Measurements from ENCODE around the gene PRKCA. TPM values are rescaled to one million over a fixed set of nuclear protein-coding genes. Genes with fewer than 3 reads are reported as not detected.

PRKCA gene
- total RNA-seq, 4 donors from 2014 or later = 55.8 to 90.7 (median 66.7) TPM

DNA sequence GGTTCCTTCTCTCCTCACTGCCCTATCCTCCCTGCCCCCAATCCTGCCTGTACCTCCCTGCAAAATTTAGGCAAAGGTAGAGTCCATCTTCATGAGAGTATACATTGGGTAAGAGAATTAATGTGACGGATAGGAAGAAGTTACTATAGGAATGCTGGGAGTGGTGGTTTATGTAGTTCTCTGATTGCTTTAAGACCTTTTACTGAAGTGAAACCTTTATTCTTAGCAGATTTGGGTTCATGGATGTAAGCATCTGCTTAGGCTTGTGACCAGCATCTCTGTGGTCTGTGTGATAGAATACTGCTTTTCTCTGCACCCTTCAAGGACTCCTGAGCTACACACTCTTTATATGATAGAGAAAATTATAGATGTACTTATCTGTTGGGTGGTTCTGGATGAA lies 127.3 kb downstream of the PRKCA start:
- Histone ChIP-seq H3K27me3 (no peaks in the 10 kb centered on the region), H3K4me3 (no peak overlapping the region), H3K36me3 (no peaks in the 10 kb centered on the region), H3K9me3 (no peaks in the 10 kb centered on the region), H3K4me1 (peaks cover 0 to 51% (median 26%) of the 10 kb centered on the region in 4 donors), H3K27ac (no peak overlapping the region)
- 85 to 93% methylated on average over 1 of the region's 1 CpG for WGBS, 2 donors
- TF ChIP-seq POLR2A (IDR thresholded peaks at IDR 0.05) = no peak
- TF ChIP-seq EP300 (IDR thresholded peaks at IDR 0.05) = no peak
- TF ChIP-seq, protein P1, sequence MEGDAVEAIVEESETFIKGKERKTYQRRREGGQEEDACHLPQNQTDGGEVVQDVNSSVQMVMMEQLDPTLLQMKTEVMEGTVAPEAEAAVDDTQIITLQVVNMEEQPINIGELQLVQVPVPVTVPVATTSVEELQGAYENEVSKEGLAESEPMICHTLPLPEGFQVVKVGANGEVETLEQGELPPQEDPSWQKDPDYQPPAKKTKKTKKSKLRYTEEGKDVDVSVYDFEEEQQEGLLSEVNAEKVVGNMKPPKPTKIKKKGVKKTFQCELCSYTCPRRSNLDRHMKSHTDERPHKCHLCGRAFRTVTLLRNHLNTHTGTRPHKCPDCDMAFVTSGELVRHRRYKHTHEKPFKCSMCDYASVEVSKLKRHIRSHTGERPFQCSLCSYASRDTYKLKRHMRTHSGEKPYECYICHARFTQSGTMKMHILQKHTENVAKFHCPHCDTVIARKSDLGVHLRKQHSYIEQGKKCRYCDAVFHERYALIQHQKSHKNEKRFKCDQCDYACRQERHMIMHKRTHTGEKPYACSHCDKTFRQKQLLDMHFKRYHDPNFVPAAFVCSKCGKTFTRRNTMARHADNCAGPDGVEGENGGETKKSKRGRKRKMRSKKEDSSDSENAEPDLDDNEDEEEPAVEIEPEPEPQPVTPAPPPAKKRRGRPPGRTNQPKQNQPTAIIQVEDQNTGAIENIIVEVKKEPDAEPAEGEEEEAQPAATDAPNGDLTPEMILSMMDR (IDR thresholded peaks at IDR 0.05) = no peak
- no peak for DNase-seq (ENCODE audit: low spot score in 2 of 2)

DNA sequence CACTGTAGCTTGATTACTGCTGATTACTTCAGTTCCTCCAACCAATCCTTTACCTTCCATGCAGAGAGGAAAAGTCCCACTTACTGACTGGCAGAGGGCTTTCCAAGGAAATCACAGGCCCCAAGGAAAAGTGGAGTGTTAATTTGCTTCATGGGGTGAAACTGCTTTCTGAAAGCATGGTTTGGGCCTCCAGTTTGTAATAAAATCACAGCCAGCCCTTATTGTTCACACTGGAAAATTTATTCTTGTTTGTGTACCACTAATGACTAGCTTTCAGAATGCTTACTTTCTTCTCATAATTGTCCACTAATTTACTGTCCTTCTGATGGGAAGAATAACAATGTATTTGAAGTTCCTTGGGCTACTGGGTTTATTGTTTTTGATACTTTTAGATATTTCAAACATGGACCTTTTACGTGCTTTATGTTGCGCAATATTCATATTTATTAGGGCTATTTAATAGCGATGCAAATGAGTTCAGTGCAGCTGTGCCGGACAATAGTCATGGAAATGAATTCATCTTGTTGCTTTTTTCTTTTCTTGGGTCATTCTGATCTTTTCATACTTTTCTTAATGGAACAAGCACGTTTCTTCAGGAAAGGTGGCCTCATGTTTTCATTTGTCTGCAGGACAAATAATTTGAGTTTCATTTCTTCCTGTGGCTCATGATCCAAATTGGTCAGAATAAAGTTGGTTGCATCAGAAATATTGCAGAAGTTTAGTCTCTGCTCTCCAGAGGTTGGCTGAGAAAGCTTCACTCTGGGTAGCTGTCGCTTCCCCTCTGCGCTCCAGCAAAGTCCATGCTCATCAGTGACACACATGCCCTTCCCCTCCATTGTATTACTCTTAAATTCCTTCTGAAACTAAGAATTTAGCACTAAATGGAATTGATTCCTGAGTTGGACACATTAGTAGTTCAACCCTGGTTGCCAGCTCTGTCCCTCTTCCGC lies 128.7 kb downstream of the PRKCA start:
- no peak for DNase-seq (ENCODE audit: low spot score in 2 of 2)
- no peaks in the 10 kb centered on the region for H3K27me3 ChIP-seq
- H3K27ac ChIP-seq = peak overlapping the region in 1 of 4 donors; percentile 46
- no peak for TF ChIP-seq POLR2A (IDR thresholded peaks at IDR 0.05)
- TF ChIP-seq, protein P1 (IDR thresholded peaks at IDR 0.05) = no peak
- TF ChIP-seq EP300 (IDR thresholded peaks at IDR 0.05) = no peak
- WGBS, 2 donors = 70 to 76% methylated on average over 8 of the region's 8 CpGs
- H3K4me3 ChIP-seq = no peak overlapping the region
- no peaks in the 10 kb centered on the region for H3K9me3 ChIP-seq
- H3K4me1 ChIP-seq = peaks cover 0 to 50% (median 26%) of the 10 kb centered on the region in 4 donors
- H3K36me3 ChIP-seq = no peaks in the 10 kb centered on the region

DNA sequence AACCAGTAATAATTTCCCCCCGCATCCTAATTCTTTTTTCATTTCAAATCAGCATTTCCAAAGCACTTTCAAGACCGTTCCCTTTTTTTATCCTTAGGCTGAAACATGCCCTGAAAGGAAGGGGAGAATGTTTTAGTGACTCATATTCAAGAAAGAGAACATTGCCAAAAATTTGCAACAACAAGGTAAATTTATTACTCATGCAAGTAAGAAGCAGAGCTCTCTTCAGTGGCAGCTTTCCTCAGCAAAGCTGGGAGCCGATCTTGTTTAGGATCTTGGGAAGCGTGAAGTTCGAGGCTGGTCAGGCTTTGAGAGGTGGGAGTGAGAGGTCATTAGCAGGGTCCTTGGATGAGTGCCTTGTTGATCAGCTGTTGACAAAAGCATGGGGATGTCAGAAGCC lies 129.5 kb downstream of the PRKCA start:
- DNase-seq (ENCODE audit: low spot score in 2 of 2) = no peak
- peak overlapping the region in 1 of 4 donors; percentile 22 for H3K27ac ChIP-seq
- TF ChIP-seq POLR2A (IDR thresholded peaks at IDR 0.05) (no peak), EP300 (IDR thresholded peaks at IDR 0.05) (no peak)
- TF ChIP-seq, protein P1 (IDR thresholded peaks at IDR 0.05) = no peak
- no peak overlapping the region for H3K4me3 ChIP-seq
- H3K9me3 ChIP-seq = no peaks in the 10 kb centered on the region
- peaks cover 0 to 51% (median 27%) of the 10 kb centered on the region in 4 donors for H3K4me1 ChIP-seq
- H3K27me3 ChIP-seq = no peaks in the 10 kb centered on the region
- H3K36me3 ChIP-seq = no peaks in the 10 kb centered on the region
- 59 to 68% methylated on average over 5 of the region's 5 CpGs for WGBS, 2 donors

DNA sequence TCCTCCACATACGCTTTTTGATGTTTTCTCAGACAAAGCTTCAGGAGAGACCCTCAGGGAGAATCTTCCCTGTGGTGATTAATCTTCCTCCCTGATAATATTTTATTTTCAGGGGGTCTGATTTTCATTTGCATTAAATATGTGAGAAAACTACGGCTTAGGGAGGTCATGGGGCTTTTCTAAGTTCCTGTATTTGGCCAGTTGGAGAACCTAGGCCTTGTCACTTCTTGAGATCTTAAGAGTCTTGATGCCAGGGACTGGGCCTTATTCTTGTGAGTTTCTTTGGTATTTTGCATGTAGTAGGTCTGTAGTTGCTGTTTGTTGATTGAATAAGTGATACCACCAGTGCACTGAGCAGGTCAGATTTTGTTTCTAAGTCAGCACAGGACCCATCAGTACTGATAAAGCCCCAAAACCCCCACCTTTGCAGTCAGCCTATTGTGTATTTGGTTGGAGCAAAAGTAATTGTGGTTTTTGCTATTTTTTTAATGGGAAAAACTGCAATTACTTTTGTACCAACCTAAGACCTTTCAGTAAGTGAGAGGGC lies 130.1 kb downstream of the PRKCA start:
- Histone ChIP-seq H3K9me3 (no peaks in the 10 kb centered on the region), H3K36me3 (no peaks in the 10 kb centered on the region), H3K4me3 (no peak overlapping the region), H3K27ac (peak overlapping the region in 1 of 4 donors; percentile 22), H3K27me3 (no peaks in the 10 kb centered on the region), H3K4me1 (peaks cover 0 to 53% (median 29%) of the 10 kb centered on the region in 4 donors)
- no peak for DNase-seq (ENCODE audit: low spot score in 2 of 2)
- 40 to 58% methylated on average over 2 of the region's 2 CpGs for WGBS, 2 donors
- TF ChIP-seq POLR2A (IDR thresholded peaks at IDR 0.05) = no peak
- TF ChIP-seq EP300 (IDR thresholded peaks at IDR 0.05) = no peak
- TF ChIP-seq, protein P1 (IDR thresholded peaks at IDR 0.05) = no peak
